ENCODE results near the gene ANKK1.

- no peak for TF ChIP-seq EZH2 (IDR thresholded peaks at IDR 0.05)
- no peak for TF ChIP-seq POLR2AphosphoS5 (IDR thresholded peaks at IDR 0.05; ENCODE audit: borderline replicate concordance, low read depth, low read length)
Observed at GRCh38 chr11:113370634-113371033, 16.9 kb upstream of the ANKK1 start.
